IMR-90 (cell line): Measurements from ENCODE around the gene MNS1. TPM values are rescaled to one million over a fixed set of nuclear protein-coding genes. Genes with fewer than 3 reads are reported as not detected.

Source experiments
- ATAC-seq: fragments of 200-7000 bp; cut with Tn5 transposase; 2 replicates; pipeline ENCODE4 v1.9.1; 2020; ENCODE audit warnings: low read depth, mild to moderate bottlenecking, moderate library complexity
- BruUV-seq: library from RNA; stranded (reverse); fragments of 400-500 nt; replicated peaks from 2 replicates; lab custom pipeline; 2021; lab: Mats Ljungman, UMichigan
- CTCF ChIA-PET: fragments of 300-600 bp; formaldehyde crosslinking; extraction: SDS; loops from one replicate; lab custom pipeline; 2021; ENCODE audit warnings: antibody characterized with exemption; lab: Yijun Ruan, JAX
- POLR2A ChIA-PET: fragments of 300-600 bp; sonication (Branson Sonifier 250); formaldehyde crosslinking; loops from one replicate; lab custom pipeline; 2022; ENCODE audit warnings: antibody characterized with exemption; ENCODE audit not compliant: unreplicated experiment; lab: Charles Lee
- DNase-seq: peaks from one replicate; pipeline ENCODE4 v3.0.0; 2013
- H2AFZ ChIP-seq: replicated peaks from 2 replicates; pipeline ENCODE3; 2013; ENCODE audit warnings: low read length, mild to moderate bottlenecking; ENCODE audit not compliant: poor library complexity
- H2AK5ac ChIP-seq: 2 replicates; pipeline ENCODE4 v1.6.1; 2013; ENCODE audit warnings: low read depth, low read length, inconsistent platforms
- H2AK9ac ChIP-seq: replicated peaks from 2 replicates; pipeline ENCODE3; 2013; ENCODE audit warnings: mild to moderate bottlenecking, low read depth, low read length, moderate library complexity; ENCODE audit not compliant: poor library complexity
- H2BK120ac ChIP-seq: 2 replicates; pipeline ENCODE4 v1.6.1; 2013; ENCODE audit warnings: low read depth, low read length, inconsistent platforms
- H2BK15ac ChIP-seq: 3 replicates; pipeline ENCODE4 v1.6.1; 2013; ENCODE audit warnings: low read depth, low read length, inconsistent platforms
- H2BK20ac ChIP-seq: 2 replicates; pipeline ENCODE4 v1.6.1; 2013; ENCODE audit warnings: low read depth, mild to moderate bottlenecking, inconsistent platforms, low read length, moderate library complexity
- H2BK5ac ChIP-seq: 2 replicates; pipeline ENCODE4 v1.6.1; 2013; ENCODE audit warnings: mild to moderate bottlenecking, low read depth, low read length, inconsistent platforms; ENCODE audit not compliant: poor library complexity, severe bottlenecking
- H3K14ac ChIP-seq: replicated peaks from 2 replicates; pipeline ENCODE4 v1.6.1; 2013; ENCODE audit warnings: low read depth, low read length, inconsistent platforms
- H3K18ac ChIP-seq: 2 replicates; pipeline ENCODE4 v1.6.1; 2013; ENCODE audit warnings: low read depth, low read length, control low read depth
- H3K23ac ChIP-seq: 2 replicates; pipeline ENCODE4 v1.6.1; 2013; ENCODE audit warnings: low read depth, low read length, inconsistent platforms
- H3K27ac ChIP-seq: 2 replicates; pipeline ENCODE4 v1.5.1; 2013; ENCODE audit warnings: mild to moderate bottlenecking, control low read depth, low read length; ENCODE audit not compliant: insufficient read depth
- H3K27me3 ChIP-seq: 2 replicates; pipeline ENCODE4 v1.6.1; 2013; ENCODE audit warnings: low read length; ENCODE audit not compliant: control insufficient read depth, insufficient read depth
- H3K36me3 ChIP-seq: 2 replicates; pipeline ENCODE4 v1.6.1; 2013; ENCODE audit warnings: low read length, mixed read lengths; ENCODE audit not compliant: control insufficient read depth, insufficient read depth
- H3K4ac ChIP-seq: 2 replicates; pipeline ENCODE4 v1.6.1; 2013; ENCODE audit warnings: low read depth, low read length, inconsistent platforms
- H3K4me1 ChIP-seq: 2 replicates; pipeline ENCODE4 v1.6.1; 2013; ENCODE audit warnings: low read length, mixed read lengths; ENCODE audit not compliant: control insufficient read depth, insufficient read depth
- H3K4me2 ChIP-seq: 2 replicates; pipeline ENCODE4 v1.6.1; 2013; ENCODE audit warnings: low read depth, mild to moderate bottlenecking, control low read depth, low read length, moderate library complexity
- H3K4me3 ChIP-seq: 2 replicates; pipeline ENCODE4 v1.5.1; 2013; ENCODE audit warnings: low read depth, mild to moderate bottlenecking, control low read depth, low read length, moderate library complexity; ENCODE audit not compliant: insufficient read depth
- H3K56ac ChIP-seq: 2 replicates; pipeline ENCODE4 v1.6.1; 2013; ENCODE audit warnings: low read length, inconsistent platforms; ENCODE audit not compliant: insufficient read depth; ENCODE audit errors: extremely low read depth
- H3K79me1 ChIP-seq, 2 experiments: 2 replicates each; pipeline ENCODE4 v1.6.1; 2013; ENCODE audit warnings: low read length in 2 of 2, inconsistent platforms in 1 of 2, low read depth in 1 of 2
- H3K9ac ChIP-seq: 2 replicates; pipeline ENCODE4 v1.6.1; 2013; ENCODE audit warnings: low read depth, low read length, control low read depth
- H3K9me1 ChIP-seq: 2 replicates; pipeline ENCODE4 v1.6.1; 2013; ENCODE audit warnings: low read length, inconsistent platforms; ENCODE audit not compliant: insufficient read depth
- H3K9me3 ChIP-seq: 2 replicates; pipeline ENCODE4 v1.6.1; 2013; ENCODE audit warnings: low read length; ENCODE audit not compliant: control insufficient read depth, insufficient read depth
- H4K20me1 ChIP-seq: 2 replicates; pipeline ENCODE4 v1.6.1; 2013; ENCODE audit warnings: low read length, inconsistent platforms; ENCODE audit not compliant: insufficient read depth
- H4K5ac ChIP-seq: 2 replicates; pipeline ENCODE4 v1.6.1; 2013; ENCODE audit warnings: mild to moderate bottlenecking, low read depth, low read length, control low read depth
- H4K8ac ChIP-seq, 2 experiments: 2 replicates each; pipeline ENCODE4 v1.6.1; 2013; ENCODE audit warnings: low read depth in 2 of 2, low read length in 2 of 2, control low read depth in 1 of 2, inconsistent platforms in 1 of 2
- H4K91ac ChIP-seq: 2 replicates; pipeline ENCODE4 v1.6.1; 2013; ENCODE audit warnings: low read depth, low read length, inconsistent platforms; ENCODE audit not compliant: insufficient read depth
- MAZ ChIP-seq: IDR thresholded peaks from 2 replicates; pipeline ENCODE4 v1.6.1; 2012; ENCODE audit warnings: low read depth, mild to moderate bottlenecking, low read length, improper control_type of control experiment, moderate library complexity, borderline replicate concordance
- NFE2L2 ChIP-seq: fragments of 150-350 bp; IDR thresholded peaks from 2 replicates; pipeline ENCODE4 v1.6.1; 2016; ENCODE audit warnings: low read depth, mild to moderate bottlenecking, low read length
- POLR2A ChIP-seq: IDR thresholded peaks from 2 replicates; pipeline ENCODE4 v1.6.1; 2012; ENCODE audit warnings: mild to moderate bottlenecking, low read depth, low read length
- WGBS, 2 experiments: methylation state at CpG; one replicate each; pipeline versions ENCODE4 v1.1.5 to v1.1.7; 2013; ENCODE audit warnings: missing lambda C conversion rate in 2 of 2; ENCODE audit not compliant: insufficient read length in 1 of 2; ENCODE audit errors: extremely low coverage in 2 of 2; 5-methylcytosine and 5-hydroxymethylcytosine counted together
- dilution Hi-C: fragments of 300-500 bp; cut with HindIII; formaldehyde crosslinking; loops from one replicate; pipeline ENCODE4 v1.14.3; 2018; ENCODE audit warnings: low sequenced_read_pairs; ENCODE audit not compliant: unreplicated experiment
- in situ Hi-C: fragments of 300-500 bp; cut with MboI; formaldehyde crosslinking; loops from 3 replicates; pipeline ENCODE4 v1.14.3; 2019; ENCODE audit warnings: low sequenced_read_pairs, inconsistent platforms, mixed read lengths
- intact Hi-C: fragments of 100-400 bp; cut with micrococcal nuclease; formaldehyde crosslinking; loops from 2 replicates; pipeline ENCODE4 v1.10.0; 2022
- polyA plus RNA-seq, 3 experiments: library from polyadenylated mRNA; depleted of rRNA; stranded (reverse); fragments of >200 nt; gene quantifications; 2 replicates each; pipeline ENCODE4 v1.2.3, GENCODE V29; 2012; ENCODE audit warnings: low replicate concordance in 1 of 3
- total RNA-seq: library from RNA; depleted of rRNA; stranded (reverse); fragments of >200 nt; gene quantifications from 2 replicates; pipeline ENCODE4 v1.2.3, GENCODE V29; 2012

The MNS1 gene
- total and polyA plus RNA-seq, 2 of the 4 experiments (the other 2 are of a cell fraction): 0.36 to 0.84 TPM

DNA sequence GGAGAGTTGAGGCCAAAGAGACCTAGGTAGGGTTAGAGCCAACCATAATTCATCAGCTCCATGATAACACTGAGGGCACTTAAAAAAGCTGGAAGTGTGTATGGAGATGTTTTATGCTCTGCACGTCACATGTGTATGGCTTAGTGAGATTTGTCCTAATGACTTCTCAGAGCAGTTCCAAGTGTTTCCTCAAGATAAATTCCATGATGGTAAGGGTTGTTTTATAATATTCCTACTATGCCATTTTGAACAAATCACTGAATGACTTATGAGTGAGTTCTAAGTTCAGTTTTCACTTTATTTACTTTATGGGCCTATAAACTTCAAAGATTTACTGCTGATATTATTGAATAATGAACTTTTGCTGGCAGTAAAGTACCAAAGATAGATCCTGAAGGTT, 71.7 kb downstream of the MNS1 start:
- H3K27ac ChIP-seq: no peak overlapping the region
- no TSS peak for BruUV-seq
- no peak overlapping the region for H2BK120ac ChIP-seq
- H4K5ac ChIP-seq: no peak overlapping the region
- no peak overlapping the region for H2BK15ac ChIP-seq
- H3K4me3 ChIP-seq: no peak overlapping the region
- no peak overlapping the region for H3K4ac ChIP-seq
- H2BK5ac ChIP-seq: no peak overlapping the region
- no peak overlapping the region for H2BK20ac ChIP-seq
- no peak overlapping the region for H3K14ac ChIP-seq
- H3K9ac ChIP-seq: no peak overlapping the region
- H3K4me2 ChIP-seq: no peak overlapping the region
- H3K4me1 ChIP-seq: no peaks in the 10 kb centered on the region
- intact Hi-C loops (no loop called here), dilution Hi-C loops (no loop called here), in situ Hi-C loops (no loop called here)
- ChIA-PET POLR2A (no interaction called here), CTCF (no interaction called here)
- H3K9me3 ChIP-seq: no peaks in the 10 kb centered on the region
- no peak overlapping the region for H3K23ac ChIP-seq
- H3K9me1 ChIP-seq: no peaks in the 10 kb centered on the region
- no peak overlapping the region for H4K91ac ChIP-seq
- no peak overlapping the region for H4K8ac ChIP-seq
- no CpG with 5 or more reads among the region's 1 CpG for WGBS, 2 experiments
- no peak overlapping the region for H3K56ac ChIP-seq
- no peak overlapping the region for H2AFZ ChIP-seq
- no peaks in the 10 kb centered on the region for H3K36me3 ChIP-seq
- no peak for TF ChIP-seq POLR2A
- TF ChIP-seq NFE2L2: no peak
- TF ChIP-seq MAZ: no peak
- H2AK5ac ChIP-seq: no peak overlapping the region
- H3K79me1 ChIP-seq: no peaks in the 10 kb centered on the region
- no peaks in the 10 kb centered on the region for H4K20me1 ChIP-seq
- no peaks in the 10 kb centered on the region for H3K27me3 ChIP-seq
- no peak overlapping the region for H2AK9ac ChIP-seq
- no peak for DNase-seq
- no peak for ATAC-seq
- H3K18ac ChIP-seq: no peak overlapping the region
